ENCODE results near the gene PHKB.

DNA sequence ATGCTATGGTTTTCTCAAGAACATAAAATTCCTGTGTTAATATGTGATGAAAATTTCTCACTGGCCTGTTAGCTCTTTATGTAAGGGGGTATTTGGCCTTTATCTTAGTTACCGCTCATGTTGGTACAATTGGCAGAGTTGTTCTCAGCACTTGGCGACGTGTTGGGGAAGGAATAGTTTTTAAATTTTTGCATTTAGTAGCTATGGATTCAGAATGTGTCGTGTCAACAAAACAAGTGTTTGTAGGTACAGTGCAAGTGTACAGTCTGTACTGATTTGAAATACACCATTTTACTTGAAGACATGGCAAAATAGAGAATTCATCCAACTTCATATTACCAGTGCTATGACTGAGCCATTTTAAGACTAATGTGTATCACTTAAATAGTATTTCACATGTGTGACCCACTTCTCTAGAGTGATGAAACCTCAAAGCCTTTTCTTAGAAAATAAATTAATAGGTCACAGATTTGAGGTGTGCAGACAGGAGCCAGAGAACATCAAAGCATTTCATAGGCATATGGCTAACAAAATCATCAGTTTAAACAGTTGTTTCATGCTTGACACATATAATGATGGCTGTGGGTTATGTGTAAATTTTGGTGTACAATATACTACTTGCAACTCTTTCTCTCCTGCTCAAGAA, 150.8 kb downstream of the PHKB start:
- TF ChIP-seq, protein P1, sequence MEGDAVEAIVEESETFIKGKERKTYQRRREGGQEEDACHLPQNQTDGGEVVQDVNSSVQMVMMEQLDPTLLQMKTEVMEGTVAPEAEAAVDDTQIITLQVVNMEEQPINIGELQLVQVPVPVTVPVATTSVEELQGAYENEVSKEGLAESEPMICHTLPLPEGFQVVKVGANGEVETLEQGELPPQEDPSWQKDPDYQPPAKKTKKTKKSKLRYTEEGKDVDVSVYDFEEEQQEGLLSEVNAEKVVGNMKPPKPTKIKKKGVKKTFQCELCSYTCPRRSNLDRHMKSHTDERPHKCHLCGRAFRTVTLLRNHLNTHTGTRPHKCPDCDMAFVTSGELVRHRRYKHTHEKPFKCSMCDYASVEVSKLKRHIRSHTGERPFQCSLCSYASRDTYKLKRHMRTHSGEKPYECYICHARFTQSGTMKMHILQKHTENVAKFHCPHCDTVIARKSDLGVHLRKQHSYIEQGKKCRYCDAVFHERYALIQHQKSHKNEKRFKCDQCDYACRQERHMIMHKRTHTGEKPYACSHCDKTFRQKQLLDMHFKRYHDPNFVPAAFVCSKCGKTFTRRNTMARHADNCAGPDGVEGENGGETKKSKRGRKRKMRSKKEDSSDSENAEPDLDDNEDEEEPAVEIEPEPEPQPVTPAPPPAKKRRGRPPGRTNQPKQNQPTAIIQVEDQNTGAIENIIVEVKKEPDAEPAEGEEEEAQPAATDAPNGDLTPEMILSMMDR (conservative IDR thresholded peaks at IDR 0.05), result no peak
- no peak for TF ChIP-seq EZH2 (IDR thresholded peaks at IDR 0.05; ENCODE audit: low read depth)

All from PC-9 (cell line).